GM23338 (cell line): ENCODE measurements around the gene SACS. TPM values are rescaled to one million over a fixed set of nuclear protein-coding genes. Genes with fewer than 3 reads are reported as not detected.

Source experiments
- ETS1 ChIP-seq: IDR thresholded peaks from 2 replicates; pipeline ENCODE4 v1.6.1; 2016; ENCODE audit warnings: antibody characterized with exemption
- EZH2phosphoT487 ChIP-seq: fragments of 200-600 bp; sonication (generic); IDR thresholded peaks from one replicate; pipeline ENCODE4 v1.8.1; 2018; ENCODE audit warnings: antibody characterized with exemption; ENCODE audit not compliant: unreplicated experiment
- JUNB ChIP-seq: IDR thresholded peaks from one replicate; pipeline ENCODE4 v1.6.1; 2016; ENCODE audit warnings: antibody characterized with exemption; ENCODE audit not compliant: unreplicated experiment
- POLR2AphosphoS5 ChIP-seq: IDR thresholded peaks from 2 replicates; pipeline ENCODE4 v1.6.1; 2016; ENCODE audit warnings: antibody characterized with exemption, low read depth
- REST ChIP-seq: IDR thresholded peaks from one replicate; pipeline ENCODE4 v1.6.1; 2018; ENCODE audit warnings: antibody characterized with exemption; ENCODE audit not compliant: unreplicated experiment
- ZNF331 ChIP-seq: fragments of 250-450 bp; sonication (Bioruptor Pico); IDR thresholded peaks from 2 replicates; pipeline ENCODE4 v1.5.0; 2020; ENCODE audit warnings: low read depth, mild to moderate bottlenecking, moderate library complexity
- ZNF462 ChIP-seq: fragments of 250-450 bp; sonication (Bioruptor Pico); IDR thresholded peaks from 2 replicates; pipeline ENCODE4 v1.5.0; 2020; ENCODE audit warnings: mild to moderate bottlenecking, moderate library complexity
- polyA plus RNA-seq: library from polyadenylated mRNA; unstranded; fragments of >200 nt; fragmentation: Nextera tagmentation; extraction: Ambion mirVana; gene quantifications from 2 replicates; pipeline ENCODE4 v1.2.1, GENCODE V29; 2016
- total RNA-seq: library from RNA; depleted of rRNA; stranded (reverse); fragments of >200 nt; shearing (Covaris generic); gene quantifications from 2 replicates; pipeline ENCODE4 v1.2.3, GENCODE V29; 2014

The SACS gene
- total and polyA plus RNA-seq, 2 experiments from 2014 or later, result 13.8 to 58.7 TPM

- TF ChIP-seq ZNF462 (CRISPR knock-in tag) (no peak), EZH2phosphoT487 (no peak), ETS1 (no peak), REST (no peak), ZNF331 (CRISPR knock-in tag) (no peak), JUNB (no peak), POLR2AphosphoS5 (no peak)
These were observed 110.9 kb downstream of the SACS start (continued) for GRCh38 chr13:23322353-23323336.
